HG02981 (cell line): ENCODE data around the gene COL18A1.

ENCODE experiments used
- ATAC-seq: cut with Tn5 transposase; IDR thresholded peaks from one replicate; pipeline ENCODE4 v1.9.1; 2021; ENCODE audit warnings: mild to moderate bottlenecking, moderate library complexity; ENCODE audit not compliant: unreplicated experiment

The COL18A1 gene

DNA sequence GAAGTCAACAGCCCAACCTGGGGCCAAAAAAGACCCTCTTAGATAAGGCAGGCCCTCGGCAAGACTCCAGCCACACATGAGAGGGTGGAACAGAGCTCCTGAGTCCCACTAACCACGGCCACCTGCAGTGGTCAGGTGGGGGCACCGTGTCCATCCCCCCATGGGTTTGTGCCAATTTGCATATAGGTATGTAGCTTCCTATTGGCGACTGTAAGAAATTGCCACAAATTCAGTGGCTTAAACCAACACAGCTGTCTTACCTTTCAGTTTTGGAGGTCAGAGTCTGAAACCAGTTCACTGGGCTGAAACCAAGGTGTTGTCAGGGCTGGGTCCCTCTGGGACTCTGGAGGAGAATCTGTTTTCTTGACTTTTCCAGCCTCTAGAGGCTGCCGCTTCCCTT is 59.3 kb downstream of the COL18A1 start:
- no peak for ATAC-seq

DNA sequence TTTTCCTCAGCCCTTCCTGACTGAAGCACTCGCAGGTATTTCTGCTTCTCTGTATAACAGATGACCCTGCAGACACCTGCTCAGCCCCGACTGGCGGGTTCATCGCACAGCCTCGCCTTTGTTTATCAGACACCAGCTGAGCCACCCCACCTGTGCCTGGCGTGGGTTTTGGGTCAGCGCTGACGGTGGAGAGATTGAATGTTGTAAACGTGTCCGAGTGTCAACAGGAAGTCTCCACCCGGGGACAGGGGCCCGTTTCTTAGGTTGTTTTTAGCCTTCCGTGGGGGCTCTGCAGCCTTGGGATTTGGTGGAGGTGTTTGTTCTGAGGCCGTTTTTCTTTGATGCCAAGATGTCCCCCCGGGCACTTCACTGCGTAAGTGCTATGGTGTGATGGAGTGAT is 60.1 kb downstream of the COL18A1 start:
- no peak for ATAC-seq

DNA sequence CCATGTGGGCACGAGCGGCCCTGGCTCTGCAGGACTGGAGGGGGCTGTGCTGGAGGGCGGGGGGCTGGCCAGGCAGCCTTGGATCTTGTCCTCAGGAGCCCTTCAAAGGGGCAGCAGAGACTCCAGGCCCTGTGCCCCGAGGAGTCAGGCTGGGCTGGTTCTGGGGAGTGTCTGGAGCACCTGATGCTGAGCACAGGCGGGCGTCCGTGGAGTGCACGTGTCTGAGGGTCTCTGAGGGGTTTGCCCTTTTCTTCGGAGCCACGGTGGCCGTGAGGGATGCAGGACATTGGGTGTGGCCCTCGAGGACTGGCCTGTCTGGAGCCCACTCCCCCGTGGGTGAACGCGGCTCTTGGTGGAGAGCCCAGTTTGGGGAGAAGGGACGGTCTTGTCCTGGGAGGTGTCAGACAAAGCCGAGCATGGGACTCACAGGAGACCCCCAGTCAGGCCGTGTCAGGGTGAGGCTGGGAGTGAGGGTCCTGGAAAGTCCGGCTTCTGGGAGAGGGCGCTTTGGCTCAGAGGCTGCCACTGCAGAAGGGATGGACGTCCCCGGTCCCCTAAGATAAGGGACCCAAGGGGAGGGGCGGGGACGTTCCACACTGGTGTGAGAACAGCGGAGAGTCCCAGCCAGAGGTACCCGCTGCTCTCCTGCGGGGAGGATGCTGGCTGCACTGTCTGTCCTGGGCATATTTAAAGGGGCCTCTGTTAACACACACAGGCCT is 60.8 kb downstream of the COL18A1 start:
- ATAC-seq: no peak

DNA sequence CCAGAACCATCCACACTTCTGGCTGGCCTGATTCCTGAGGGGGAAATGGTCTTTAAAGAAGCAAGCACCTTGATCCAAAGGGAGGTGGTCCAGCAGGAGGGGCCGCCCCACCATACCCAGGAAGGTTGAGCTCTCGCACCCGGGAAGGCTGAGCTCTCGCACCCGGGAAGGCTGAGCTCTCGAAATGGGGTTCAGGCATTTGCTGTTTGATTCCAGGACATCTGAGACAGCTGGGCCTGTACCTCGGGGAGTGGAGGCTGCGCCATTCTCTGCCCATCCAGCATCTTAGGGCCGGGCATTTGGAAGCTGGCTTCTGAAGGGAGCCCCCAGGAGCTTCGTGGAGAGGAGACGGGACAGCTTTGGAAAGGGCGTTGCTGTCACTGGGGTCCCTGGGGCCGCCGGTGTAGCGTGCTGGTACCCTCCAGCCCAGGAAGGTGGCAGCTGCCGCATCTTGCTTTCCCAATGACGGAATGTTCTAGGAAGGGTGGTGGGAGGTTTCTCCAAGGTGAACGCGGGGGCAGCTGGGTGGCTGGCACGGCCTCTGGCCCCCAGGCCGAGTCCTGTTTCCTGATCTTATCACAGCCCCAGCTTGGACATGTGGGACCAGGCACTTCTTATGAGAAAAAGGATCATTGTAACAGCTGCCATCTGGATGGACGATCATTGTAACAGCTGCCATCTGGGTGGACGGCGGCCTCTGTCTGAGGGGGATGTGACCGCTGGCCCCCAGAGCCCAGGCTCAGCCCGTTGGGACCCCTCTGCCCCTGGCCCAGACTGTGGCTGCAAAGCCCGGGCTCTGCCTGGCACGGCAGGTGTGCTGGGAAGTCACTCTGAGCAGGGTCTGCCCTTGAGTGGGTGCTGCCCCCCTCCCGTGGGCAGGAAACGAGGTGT is 61.6 kb downstream of the COL18A1 start:
- no peak for ATAC-seq

DNA sequence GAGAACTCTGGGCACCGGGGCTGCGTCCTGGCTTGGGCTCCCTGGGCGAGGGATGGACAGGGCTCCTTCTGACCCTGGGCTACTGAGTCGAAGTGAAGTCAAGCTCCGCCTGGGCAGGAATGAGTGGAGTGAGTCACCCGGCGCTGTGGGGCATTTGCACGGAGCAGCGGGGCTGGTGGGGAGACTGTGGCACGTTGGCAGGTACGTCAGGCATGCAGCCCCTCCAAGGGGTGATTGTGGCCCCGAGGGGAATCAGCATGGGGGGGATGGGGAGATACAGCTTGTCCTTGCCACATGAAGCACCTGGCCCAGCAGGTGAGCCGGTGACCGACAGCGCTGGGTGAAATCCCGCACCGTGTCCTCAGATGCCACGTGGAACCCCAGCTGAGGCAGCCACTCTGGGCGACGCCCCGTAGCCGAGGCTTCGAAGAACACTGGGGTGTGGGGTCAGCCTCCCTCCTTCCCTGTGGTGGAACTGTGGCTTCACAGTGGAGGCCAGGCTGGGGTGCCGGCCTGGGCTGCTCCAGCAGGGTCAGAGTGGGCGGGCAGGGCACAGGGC is 62.3 kb downstream of the COL18A1 start:
- no peak for ATAC-seq

DNA sequence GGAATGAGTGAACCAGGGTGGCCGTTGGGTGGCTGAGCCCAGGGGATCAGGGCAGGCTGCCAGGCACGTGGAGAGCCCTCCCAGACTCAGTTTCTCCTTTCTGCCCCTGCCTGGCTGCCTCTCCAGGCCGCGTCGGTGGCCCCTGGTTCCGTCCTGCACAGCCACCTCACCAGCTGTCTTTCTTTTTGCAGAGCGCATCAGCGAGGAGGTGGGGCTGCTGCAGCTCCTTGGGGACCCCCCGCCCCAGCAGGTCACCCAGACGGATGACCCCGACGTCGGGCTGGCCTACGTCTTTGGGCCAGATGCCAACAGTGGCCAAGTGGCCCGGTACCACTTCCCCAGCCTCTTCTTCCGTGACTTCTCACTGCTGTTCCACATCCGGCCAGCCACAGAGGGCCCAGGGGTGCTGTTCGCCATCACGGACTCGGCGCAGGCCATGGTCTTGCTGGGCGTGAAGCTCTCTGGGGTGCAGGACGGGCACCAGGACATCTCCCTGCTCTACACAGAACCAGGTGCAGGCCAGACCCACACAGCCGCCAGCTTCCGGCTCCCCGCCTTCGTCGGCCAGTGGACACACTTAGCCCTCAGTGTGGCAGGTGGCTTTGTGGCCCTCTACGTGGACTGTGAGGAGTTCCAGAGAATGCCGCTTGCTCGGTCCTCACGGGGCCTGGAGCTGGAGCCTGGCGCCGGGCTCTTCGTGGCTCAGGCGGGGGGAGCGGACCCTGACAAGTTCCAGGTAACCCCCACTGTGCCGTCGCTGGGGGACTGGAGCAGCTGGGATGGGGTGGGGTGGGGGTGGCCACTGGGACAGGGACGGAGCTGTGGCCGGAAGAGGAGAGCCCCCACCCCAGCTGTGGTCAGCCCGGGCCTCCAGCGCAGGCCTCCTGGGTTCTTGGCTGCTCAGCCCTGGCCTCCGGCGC is 63.3 kb downstream of the COL18A1 start:
- no peak for ATAC-seq

DNA sequence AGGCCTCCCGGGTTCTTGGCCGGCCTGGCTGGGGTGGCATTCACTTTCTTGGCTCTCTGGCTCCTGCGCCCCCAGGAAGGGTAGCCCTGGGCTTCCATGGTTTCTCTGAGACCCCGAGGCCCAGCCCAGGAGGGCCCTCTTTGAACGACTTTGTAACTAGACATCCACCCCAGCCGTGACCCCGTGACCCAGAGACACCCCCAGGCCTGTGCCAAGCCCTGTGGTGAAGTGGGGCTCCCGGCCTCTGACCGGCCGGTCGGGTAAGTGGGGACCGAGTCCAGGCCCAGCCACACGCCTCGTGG is 64.0 kb downstream of the COL18A1 start:
- ATAC-seq: no peak

DNA sequence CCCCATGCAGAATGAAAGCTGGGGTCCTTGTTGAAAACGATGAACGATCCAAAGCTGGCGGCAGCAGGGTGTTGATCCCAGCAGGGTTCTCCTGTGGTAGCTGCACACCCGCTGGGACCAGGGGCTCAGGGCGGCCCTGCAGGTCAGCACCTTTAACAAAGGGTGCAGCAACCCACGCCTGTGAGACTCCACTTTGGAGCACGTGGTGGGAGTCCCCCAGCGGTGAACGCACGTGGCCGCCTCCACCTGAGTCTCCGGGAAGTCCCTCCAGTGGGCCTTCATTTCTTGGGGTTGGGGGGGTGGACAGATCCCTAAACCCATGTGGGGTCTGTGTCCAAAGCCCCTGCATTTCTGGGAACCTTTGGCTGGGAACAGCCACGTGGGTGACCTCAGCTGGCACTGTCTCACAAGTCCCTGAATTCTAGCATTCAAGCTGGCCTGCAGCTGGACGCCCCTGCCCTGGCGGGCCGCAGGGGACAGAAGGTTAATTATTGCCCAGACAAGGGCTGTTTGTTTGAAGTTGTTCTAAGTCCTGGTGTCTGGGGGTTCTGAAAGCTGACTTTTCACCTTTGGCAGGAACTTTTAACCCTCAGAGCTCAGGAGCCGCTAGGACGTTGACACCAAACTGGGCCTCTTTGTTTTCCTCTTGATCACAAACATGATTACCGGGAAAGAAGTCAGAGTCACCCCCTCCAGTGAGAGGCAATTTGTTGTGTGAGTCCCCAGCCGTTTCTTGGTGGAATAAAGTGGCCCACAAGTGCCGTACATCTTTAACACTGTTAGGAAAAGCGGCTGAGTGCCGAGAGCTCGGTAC is 64.5 kb downstream of the COL18A1 start:
- ATAC-seq: no peak

DNA sequence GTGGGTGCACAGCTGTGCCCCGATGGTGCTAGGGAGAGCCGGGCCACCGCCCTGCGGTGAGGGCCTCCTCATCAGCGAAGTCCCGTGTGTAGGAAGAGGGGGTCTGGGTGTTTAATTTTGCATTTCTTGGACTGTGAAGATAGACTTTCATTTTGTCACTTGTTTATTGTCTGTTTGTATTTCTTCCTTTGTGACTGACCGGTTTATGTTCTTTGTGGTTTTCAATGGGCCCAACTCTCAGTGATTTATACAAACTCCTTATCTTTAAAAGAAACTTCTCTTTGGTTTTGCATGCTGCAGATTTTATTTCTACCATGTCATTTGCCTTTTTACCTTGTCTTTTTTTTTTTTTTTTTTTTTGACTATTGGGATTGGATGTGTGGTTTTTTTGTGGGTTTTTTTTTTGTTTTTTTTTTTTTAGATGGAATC is 65.1 kb downstream of the COL18A1 start:
- no peak for ATAC-seq

DNA sequence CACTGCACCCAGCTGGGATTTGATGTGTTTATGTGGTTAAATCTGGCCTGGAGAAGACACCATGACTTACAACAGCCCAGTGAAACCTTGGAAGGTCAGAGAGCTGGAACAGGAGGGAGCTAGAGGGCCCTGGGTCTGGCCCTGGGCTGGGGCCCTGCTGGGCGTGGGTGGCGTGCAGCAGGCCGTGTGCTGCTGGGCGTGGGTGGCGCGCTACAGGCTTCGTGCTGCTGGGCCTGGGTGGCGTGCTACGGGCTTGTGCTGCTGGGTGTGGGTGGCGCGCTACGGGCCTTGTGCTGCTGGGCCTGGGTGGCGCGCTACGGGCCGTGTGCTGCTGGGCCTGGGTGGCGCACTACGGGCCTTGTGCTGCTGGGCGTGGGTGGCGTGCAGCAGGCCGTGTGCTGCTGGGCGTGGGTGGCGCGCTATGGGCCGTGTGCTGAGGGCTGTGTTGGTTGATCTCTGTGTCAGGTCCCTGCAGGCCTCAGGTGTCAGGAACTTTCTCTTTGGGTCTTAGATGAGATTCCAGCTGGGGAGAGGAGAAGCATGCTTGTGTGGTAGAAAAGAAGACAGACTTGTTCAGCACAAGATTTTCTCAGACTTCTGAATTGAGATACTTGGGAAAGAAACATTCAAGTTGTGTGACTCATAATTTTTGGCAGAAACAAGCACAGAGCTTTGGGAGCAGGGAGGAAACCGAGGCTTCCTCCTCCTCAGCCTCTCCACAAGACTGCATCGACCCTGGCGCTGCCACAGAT is 66.0 kb downstream of the COL18A1 start:
- ATAC-seq: no peak

DNA sequence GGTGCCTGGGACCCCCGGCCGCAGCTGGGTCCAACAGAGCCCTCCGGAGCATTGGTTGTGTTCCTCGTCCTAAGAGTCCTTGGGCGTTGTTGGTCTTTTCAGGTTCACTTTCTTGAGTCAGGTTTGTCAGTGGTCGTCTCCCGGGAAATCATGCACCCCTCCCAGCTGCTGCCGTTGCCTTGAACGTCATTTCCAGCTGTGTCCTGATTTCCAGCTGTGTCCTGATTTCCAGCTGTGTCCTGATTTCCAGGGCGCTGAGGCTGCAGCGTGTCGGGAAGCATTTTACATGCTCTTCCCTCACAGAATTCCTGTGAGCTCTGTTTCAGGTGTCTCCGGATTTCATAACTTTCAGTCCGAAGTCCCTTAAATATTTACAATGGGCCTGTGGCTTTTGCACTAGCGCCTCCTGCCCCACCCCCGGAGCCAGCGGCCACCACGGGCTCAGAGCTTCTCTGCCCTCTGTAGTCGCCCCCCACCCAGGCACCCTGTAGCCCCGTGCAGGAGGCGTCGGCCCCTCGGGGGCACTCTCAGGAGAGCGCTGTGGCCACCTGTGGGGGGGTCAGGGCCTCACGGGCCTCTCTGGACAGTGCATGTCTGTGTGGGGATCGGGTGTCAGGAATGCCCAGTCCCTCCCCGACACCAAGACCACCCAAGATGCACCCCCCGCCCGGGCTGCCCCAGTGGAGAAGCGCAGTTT is 66.7 kb downstream of the COL18A1 start:
- ATAC-seq: no peak

DNA sequence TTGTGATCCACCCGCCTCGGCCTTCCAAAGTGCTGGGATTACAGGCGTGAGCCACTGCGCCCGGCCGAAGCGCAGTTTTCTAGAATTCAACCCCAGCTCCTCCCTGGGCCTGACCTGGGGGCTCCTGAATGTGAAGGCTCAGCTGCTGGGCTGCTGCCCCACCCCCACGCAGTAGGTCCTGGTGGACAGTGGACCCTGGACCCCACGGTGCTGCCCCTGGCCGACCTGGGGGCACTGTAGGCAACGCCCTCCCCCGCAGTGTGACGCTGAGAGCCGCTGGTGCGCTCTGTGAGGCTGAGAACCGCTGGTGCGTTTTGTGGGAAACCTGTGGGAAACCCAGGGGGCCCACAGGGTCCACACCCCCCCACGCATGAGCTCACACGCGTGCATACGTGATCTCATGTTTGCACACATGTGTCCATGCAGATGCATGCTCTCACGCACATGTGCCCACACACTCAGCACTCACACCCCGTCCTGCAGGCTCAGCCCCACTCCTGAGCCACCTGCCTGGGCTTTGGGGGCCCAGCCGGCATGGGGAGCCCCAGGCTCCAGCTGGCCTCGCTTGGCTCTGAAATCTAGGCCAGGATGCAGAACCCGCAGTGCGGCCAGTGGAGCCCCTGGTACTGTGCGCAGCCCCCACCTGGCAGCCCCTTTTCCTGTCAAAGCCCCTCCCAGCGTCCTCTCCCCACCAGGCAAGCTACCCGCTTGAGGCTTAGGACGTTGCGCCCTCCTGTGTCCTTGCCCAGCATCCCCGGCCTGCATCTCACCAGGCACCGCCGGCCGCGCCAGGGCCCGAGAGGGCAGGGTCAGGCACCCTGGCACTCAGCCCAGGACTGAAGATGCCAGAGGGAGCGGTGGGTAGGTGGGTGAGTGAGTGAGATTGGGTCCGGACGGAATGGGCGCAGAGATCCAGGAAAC is 67.7 kb downstream of the COL18A1 start:
- no peak for ATAC-seq

DNA sequence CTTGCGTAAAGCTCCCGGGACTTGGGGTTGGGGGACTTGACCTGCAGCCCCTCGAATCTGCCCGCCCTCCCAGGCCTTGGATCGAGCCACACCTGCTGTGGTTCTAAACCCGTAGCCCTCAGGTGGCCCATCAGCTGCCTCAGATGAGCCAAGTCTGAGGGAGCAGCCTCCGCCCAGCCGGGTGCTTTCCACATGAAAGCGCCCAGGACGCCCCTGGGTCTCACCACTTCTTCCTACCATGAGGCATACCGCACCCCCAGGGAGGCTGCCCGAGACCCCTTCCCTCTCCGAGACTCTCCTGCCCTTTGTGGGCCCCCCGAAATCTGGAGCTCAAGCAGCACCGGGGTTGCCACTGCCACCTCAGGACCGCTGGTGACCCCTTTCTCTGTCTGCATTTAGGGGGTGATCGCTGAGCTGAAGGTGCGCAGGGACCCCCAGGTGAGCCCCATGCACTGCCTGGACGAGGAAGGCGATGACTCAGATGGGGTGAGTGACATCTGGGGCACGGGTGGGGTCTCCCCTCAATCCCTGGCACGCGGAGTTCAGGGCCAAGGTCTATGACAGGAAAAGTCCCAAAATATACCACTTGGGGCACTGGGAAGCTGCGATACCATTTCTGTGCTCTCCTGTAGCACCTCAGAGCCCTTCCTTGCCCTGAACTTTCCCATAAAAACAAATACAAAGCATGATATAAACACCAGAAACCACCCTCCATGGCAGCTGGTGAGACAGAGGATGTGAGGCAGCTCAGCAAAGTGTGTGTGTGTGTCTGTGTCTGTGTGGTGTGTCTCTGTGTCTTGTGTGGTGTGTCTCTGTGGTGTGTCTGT is 68.7 kb downstream of the COL18A1 start:
- ATAC-seq: no peak

DNA sequence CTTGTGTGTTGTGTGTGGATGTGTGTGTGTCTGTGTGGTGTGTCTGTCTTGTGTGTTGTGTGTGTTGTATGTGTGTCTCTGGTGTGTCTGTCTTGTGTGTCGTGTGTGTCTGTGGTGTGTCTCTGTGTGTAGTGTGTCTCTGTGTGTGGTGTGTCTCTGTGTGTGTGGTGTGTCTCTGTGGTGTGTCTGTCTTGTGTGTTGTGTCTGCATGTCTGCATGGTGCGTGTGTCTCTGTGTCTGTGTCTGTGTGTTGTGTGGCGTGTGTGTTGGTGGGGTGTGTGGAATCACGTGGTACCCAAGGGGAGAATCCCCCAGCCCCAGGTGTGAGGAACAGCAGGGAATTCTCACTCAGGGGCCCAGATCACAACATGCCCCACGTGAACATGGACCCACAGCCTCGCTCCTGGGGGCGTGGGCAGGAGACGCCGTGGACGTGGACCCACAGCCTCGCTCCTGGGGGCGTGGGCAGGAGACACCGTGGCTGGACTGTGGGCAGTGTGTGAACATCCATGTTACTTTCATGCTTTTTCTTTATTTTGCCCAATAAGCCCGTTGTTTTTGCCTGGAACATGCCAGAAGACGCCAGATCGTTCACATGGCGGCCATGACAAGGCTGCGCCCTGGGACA is 69.5 kb downstream of the COL18A1 start:
- no peak for ATAC-seq

DNA sequence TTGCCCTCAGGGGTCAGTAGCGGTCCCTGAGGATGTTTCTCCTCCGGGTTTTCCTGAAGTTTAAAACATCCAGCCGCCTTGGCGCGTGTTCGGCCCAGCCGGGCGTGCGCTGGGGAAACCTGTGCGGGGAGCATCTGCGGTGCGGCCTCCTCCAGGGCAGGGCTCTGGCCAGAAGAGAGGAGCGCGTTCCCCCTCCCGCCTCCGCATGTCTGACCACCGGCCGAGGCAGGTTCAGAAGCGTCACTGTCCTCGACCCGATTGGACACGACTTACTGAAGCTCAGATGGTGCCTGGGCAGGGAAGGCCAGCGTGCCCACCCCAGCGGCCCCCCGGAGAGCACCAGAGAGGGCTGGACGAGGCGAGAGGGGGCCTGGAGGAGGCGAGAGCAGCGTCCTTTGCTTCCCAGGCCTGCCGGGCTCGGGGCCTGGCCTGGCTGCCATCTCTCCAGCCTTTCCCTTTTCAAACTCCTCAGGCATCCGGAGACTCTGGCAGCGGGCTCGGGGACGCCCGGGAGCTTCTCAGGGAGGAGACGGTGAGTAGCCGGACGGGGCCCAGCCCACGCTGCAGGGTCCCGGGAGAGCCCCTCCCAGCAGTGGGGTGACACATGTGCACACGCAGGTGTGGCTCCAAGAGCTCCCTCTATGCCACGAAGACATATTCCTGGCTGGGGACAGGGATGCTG is 70.2 kb downstream of the COL18A1 start:
- no peak for ATAC-seq
